ENCODE measurements around the gene AHNAK.

GRCh38 chr11:62542111-62542745 lies 4.4 kb downstream of the AHNAK start:
- no peak for TF ChIP-seq POLR2AphosphoS5 (IDR thresholded peaks at IDR 0.05; ENCODE audit: low read depth, low read length)
- TF ChIP-seq FOXP2 (optimal IDR thresholded peaks at IDR 0.05; ENCODE audit: borderline replicate concordance, extremely low read depth, extremely low read length, insufficient read depth), result no peak
- TF ChIP-seq TAF1 (IDR thresholded peaks at IDR 0.05; ENCODE audit: borderline replicate concordance, insufficient read depth, low read length), result no peak
